GM19468 (cell line): ENCODE data around the gene BMX.

Experiments used
- ATAC-seq: cut with Tn5 transposase; IDR thresholded peaks from one replicate; pipeline ENCODE4 v1.9.1; 2021; ENCODE audit warnings: mild to moderate bottlenecking, moderate library complexity, moderate number of reproducible peaks; ENCODE audit not compliant: unreplicated experiment; ENCODE audit errors: extremely low read depth

BMX gene

GRCh38 chrX:15500497-15500966 is at the start of gene BMX:
Gene BMX (plus strand): TSS chrX:15500807. CDS start chrX:15508354, 7,547 bp downstream.
- no peak for ATAC-seq

DNA sequence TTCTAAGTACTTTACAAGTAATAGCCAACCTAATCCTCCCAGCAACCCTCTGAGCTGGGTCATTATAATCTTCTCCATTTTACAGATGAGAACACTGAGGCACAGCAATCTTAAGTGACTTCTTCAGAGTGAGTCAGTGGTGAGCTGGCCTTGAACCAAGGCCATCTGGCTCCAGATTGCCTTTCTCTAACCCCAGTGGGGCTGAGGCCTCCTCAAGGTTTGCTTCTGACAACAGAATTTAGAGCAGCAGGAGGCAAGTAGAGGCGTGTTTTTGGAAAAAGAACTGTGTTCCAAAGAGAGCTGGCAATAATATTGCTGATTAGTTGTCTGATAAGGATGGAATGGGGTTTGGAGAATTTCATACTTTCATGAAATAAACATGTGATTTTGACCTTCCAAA is 48.7 kb upstream of the BMX start:
- no peak for ATAC-seq

DNA sequence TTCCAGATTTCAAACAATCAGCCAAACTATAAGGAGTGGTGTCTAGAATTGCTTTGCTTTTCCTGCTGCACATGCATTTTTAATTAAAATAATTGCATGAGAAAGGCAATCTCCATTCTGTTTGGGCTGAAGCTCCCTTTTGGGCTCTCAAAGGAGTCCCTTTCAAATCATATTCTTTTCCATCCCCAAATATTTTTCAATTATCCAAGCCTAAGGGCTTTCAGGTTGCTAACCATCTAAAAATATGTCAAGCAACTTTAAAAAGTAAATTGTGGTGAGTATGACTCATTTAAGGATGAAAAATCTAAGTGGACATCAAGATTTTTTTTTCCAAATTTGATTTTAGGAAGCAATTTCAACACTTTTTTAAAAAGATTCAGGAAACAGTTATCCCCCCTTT is 35.9 kb upstream of the BMX start:
- no peak for ATAC-seq

DNA sequence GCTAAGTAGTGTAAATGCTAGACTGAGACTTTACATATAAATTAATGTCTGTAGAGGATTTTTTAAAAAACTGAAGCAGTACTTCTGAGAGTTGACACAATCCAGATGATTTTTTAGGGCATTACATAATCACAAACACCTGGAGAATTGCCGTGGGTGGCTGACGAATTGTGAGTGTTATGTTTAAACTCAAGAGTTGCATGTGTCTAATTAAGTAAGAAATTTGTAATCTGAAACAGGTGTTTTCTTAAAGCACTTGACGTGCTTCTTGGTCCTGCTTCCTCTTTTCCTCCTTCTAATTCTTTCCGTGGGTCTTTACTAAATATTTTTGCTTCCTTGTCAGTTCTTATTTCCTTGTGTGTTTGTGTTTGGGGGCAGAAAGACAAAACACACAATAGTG is 35.3 kb upstream of the BMX start:
- ATAC-seq, result peak; percentile 36

GRCh38 chrX:15465896-15466651 is 34.5 kb upstream of the BMX start:
- ATAC-seq, result no peak

DNA sequence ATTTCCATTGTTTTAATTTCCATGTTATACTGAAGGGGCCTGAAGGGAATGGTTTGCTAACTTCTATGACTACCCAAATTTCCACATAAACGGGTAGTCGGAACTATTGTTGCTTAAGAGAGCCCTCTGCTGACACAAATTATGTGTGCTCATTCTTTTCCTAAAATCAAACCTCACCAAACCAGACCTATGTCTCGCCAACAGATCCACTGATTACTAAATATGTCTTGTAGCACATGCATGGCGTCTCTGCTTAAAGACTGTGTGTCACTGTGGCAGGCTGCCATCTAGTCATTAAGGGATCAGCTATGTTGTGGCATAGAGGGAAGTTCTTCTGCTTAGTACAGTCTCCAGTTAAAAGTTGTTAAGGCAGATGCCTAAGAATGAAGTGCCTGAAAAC is 32.6 kb upstream of the BMX start:
- no peak for ATAC-seq

DNA sequence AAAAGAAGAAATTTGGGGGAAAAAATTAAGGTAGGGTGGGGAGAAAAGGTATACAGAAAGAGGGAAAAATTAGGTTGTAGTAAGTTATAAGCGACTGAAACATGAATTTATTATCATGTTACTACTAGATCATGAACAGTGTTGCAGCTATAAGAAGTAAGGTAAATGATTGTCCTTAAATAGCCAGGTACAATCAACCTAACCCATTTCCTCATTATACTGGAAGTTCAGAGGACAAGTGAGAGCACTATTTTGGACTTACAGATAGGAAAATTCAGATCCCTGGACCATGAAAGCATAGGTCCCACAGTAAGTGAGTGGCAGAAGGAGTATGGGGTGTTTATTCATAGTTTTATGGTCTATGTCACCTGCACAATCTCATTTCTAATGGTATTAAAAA is 31.0 kb upstream of the BMX start:
- ATAC-seq, result no peak

GRCh38 chrX:15471028-15471427 is 29.6 kb upstream of the BMX start:
- ATAC-seq, result no peak

DNA sequence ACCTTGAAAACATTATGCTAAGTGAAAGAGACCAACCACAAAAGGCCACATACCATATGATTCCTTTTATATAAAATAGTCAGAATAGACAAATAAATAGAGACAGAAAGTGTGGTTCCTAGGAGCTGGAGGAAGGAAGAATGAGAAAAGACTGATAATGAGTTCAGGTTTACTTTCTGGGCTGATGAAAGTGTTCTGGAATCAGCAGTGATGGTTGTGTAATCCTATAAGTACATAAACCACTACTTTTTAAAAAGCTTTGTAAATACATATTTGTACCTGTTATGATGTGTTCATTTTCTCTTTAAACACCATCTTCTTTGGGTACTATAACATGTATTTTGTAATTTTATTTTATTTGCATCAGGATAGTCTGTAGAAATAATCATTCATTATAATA is 28.1 kb upstream of the BMX start:
- no peak for ATAC-seq

GRCh38 chrX:15474028-15474427 is 26.6 kb upstream of the BMX start:
- no peak for ATAC-seq

DNA sequence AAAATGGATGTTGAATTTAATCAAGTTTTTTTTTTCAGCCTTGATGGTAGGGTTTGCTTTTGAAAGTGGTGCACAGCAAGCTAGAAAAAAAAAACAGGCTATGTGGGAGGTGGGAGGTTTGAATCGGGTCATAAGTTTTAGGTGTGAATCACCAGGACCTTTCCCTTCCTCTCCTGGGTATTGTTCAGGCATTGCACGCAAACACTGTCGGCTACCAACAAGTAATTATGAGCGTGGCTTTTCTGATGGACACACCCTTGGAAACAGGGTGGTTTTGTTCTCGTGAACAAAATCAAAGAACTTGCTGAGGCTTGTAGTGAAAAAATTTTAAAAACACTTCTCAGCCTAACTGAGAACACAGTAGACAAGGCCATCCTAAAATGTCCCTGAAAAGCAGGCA is 25.6 kb upstream of the BMX start:
- no peak for ATAC-seq

- ATAC-seq, result no peak
These were observed 25.1 kb upstream of the BMX start for GRCh38 chrX:15475486-15475885.

- no peak for ATAC-seq
These were observed 16.7 kb upstream of the BMX start for GRCh38 chrX:15483891-15484290.

DNA sequence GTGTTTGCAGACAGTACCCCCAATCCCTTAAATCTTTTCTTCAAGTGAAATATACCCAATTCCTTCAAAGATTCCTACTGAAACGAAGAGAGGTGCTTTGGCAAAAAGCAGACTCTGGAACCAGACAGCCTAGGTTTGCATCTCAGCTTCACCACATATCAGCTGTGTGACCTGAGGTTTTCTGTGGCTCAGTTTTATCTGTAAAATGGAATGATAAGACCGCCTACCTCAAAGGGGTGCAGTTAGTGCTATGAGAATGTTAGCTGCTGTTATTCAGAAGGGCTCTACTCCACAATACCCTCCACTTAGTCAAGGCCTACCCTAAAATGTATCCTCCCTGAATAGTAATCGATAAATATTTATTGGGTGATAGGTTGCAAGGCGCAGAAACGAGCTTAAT is 8.1 kb upstream of the BMX start:
- no peak for ATAC-seq

- peak; percentile 87 for ATAC-seq
These were observed 7.3 kb upstream of the BMX start, which contains the start of gene PIR for GRCh38 chrX:15493118-15493962. Gene PIR (minus strand): TSS chrX:15493333. CDS start chrX:15491257, 2,076 bp downstream.

GRCh38 chrX:15495801-15496200 is 4.8 kb upstream of the BMX start:
- no peak for ATAC-seq

DNA sequence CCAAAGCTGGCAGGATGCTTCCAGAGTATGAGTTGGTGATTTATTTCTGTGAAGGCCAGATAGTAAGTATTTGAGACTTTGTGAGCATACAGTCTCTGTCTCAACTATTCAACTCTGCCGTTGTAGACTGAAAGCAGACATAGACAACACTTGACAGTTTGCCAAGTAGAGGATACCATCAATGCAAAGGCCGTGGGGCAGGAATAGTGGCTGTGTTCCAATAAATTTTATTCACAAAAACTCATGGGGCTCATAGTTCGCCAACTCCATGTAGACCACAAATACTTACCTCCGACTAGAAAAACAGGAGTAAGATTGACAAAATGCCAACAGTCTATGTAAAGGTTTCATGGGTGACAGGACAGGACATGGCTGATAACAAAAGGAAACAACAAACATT is 3.8 kb upstream of the BMX start:
- ATAC-seq, result no peak

GRCh38 chrX:15497865-15498264 is 2.7 kb upstream of the BMX start:
- no peak for ATAC-seq

DNA sequence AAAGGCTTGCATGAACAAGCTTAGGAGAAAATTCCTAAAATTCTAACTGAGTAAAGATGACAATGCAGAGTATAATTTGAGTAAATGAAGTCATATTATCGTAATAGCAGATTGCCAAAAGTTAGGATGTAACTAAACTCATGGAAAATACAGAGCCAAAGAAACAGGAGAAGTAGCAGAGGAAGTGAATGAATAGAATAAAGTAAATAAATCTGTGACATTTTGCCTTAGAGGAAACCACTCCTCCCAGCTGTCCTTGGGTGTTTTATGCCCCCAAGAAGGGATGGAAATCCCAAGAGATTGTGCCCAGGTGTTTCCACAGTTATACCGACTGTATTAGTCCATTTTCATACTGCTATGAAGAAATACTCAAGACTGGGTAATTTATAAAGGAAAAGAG is 1.9 kb upstream of the BMX start:
- no peak for ATAC-seq

DNA sequence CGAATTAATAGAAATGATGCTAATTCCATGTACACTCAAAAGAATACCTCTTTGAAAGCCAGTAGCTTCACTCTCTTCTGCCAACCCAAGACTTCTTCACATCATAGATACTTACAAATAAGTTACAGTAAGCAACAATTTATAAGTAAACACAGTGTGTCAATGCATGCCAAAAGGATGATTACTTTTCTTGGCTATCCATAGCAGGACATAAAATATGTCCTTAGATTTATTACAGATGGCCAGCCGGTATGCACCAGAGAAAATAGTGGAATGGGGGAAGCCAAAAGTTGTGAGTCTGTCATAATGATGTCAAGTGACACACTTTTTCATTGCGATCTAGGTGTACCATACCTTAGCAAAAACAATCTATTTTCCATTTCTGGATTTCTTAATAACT is 631 bp upstream of the BMX start:
- ATAC-seq, result no peak

- ATAC-seq, result no peak
These were observed 899 bp downstream of the BMX start for GRCh38 chrX:15501506-15501905.
